Activated T-cell treated with anti-CD3 and anti-CD28 coated beads for 4 hours (primary cell): ENCODE results near the gene P2RY6.

Experiments used
- DNase-seq: peaks from one replicate; pipeline ENCODE4 v3.0.0-alpha.2; 2020

The P2RY6 gene

GRCh38 chr11:73237471-73238290 is 34.5 kb upstream of the P2RY6 start:
- no peak for DNase-seq

GRCh38 chr11:73239111-73239521 is 33.0 kb upstream of the P2RY6 start:
- DNase-seq, result no peak

DNA sequence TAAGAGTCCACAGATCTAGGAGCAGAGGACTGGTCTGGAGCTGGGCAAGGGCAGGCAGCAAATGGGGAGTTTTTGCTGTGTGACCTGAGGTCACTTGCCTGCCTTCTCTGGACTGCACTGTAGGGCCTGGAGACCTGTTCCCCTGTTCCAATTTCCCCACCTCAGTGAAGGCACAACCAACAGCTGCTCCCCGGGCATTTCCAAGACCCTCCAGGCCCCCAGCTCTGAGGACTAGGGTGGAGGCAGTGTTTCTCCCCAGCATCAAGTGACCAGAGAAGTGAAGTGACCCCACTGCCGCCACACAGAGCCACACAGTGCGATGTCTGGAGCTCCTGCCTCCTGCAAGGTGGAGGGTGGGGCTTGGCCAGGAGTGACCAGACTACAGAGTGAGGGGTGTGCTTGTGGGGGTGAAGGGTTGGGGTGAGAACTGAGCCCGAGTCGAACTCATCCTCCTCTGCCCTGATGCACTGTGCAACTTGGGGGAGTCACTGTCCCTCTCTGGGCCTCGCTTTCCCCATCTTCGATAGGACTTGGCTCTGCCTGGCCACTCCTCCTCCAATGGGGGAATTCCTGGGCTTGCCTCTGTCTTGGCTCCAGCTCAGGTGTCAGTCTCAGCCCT is 32.5 kb upstream of the P2RY6 start:
- DNase-seq, result no peak

DNA sequence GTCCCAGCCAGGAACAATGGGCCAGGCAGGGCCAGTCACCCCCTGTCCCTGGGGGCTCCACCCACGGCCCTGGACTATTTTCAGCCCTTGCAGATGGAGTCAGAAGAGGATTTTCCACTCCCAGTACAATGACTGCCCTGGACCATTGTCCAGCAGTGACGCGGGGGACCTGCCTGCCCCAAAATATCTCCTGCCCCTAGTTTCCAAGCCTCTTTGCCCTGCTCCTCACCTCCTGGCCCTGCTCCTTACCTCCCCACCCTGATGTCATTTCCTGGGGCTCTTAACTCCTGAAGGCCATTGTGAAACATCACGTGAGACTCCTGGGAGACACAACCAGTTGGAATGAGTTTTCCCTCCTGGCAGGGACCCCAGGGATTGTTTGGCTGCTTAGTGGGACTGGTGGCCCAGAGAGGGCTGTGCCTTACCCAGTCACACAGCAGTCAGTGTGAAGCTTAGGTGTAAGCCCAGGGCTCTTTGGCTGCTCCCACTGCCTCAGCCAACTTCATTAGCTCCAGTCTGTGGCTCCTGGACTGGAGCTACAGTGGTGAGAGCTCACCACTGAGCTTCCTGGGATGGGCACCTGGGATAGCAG is 31.9 kb upstream of the P2RY6 start:
- no peak for DNase-seq

DNA sequence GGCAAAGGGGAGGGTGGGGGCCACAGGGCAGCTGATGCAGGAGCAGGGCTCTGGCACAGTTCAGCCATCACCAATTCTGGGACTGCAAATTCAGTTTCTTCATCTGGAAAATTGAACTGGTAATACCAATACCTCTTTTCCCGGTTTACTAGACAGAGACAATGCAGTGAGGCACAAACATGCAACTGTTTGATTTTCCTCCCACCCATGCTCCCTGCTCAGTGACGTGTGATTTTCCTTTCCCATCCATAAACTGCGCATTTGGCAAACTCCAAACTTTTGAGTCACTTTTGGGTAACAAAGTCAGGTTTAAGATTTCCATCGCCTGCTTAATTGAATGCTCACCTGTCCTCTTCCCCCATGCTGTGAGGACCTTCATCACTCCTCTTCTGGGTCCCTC is 30.8 kb upstream of the P2RY6 start:
- no peak for DNase-seq

DNA sequence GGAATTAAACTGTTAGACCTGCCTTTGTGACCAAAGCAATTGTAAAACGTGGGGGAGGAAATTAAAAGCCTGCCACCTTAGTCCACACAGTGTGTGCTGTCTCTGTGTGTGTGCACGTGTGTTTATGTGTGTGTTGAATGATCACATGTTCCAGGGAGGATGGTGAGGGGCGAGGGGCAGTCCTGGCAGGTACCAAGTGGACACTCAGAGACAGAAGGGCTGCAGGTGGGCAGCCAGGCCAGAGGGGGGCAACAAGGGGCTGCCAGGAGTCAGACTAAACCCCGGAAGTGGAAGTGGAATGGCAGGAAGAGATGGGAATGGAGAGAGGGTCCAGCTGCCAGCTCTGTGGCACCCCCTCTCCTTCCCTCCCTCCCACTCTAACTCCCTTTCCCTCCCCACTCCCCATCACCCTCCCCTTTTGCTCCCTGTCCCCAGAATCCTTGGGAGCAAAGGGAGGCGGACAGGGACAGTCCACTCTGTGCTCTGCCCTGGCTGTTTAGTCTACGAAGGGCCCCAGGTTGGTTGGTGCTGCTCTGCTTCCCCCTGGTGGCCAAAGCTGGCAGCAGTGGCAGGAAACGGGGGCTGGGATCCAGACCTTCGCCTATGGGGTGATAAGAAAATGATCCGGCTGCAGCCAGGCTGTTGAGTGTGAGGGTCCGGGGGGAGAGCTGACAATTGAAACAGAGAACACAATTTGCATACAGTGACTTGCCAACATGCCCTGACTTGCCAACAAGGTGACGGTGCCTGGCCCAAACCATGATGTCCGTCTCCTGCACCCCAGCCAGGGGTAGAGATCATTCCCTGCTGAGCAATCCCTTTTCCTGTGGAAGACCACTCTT is 29.7 kb upstream of the P2RY6 start:
- peak; percentile 64 for DNase-seq

GRCh38 chr11:73243093-73243485 is 29.0 kb upstream of the P2RY6 start:
- no peak for DNase-seq

GRCh38 chr11:73244589-73245240 is 27.4 kb upstream of the P2RY6 start:
- no peak for DNase-seq

DNA sequence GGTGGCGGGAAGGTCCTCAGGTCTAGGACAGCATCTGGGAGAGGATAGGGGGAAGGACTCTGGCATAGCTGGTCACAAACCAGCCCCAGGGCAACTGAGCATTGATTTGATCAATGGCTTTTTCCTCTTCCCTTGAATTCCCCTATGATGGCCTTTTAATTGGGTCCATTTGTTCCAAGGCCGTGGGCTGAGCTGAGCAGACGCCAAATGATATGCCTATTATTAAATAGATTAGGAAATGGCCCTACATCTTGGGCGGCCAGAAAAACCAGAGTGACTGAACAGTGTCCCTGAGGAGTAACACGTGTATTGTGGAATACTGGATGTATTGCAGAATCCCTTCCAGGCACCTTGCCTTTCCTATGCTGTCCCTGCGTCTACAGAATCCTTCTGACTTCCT is 26.7 kb upstream of the P2RY6 start:
- DNase-seq, result no peak

DNA sequence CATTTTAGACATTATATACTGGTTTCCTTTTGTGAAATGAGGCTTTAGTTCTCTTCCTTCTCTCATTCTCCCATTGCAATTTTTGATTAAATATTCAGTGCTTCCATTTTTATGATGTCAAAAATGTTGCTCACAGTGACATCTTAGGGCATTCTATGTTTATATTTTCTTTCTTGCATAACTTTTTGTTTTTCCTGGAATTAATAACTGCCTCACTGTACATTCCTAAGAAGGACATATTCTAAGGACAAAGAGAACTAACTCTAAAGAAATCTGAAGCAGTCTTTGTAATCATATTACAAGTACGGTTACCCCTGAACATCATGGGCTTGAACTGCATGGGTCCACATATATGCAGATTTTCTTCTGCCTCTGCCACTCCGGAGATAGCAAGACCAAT is 25.8 kb upstream of the P2RY6 start:
- no peak for DNase-seq

GRCh38 chr11:73248526-73249185 is 23.5 kb upstream of the P2RY6 start:
- no peak for DNase-seq

DNA sequence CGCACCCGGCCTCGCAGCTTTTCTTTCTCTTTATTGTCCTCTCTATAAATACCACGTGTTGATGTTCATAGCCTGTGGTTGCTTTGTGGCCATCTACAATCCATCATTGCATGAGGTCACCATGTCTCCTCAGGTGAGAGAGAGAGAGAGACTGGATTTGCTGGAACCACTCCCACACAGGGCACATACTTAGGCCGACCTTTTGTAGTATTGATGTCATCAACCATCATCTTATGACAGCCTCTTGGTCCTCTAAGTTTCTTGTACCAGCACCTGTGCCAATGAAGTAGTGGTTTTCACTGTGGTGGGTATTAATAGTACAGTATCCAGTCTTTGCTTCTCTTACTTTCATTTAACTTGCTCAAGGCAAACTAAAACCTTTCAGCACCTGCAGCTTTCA is 22.8 kb upstream of the P2RY6 start:
- no peak for DNase-seq

DNA sequence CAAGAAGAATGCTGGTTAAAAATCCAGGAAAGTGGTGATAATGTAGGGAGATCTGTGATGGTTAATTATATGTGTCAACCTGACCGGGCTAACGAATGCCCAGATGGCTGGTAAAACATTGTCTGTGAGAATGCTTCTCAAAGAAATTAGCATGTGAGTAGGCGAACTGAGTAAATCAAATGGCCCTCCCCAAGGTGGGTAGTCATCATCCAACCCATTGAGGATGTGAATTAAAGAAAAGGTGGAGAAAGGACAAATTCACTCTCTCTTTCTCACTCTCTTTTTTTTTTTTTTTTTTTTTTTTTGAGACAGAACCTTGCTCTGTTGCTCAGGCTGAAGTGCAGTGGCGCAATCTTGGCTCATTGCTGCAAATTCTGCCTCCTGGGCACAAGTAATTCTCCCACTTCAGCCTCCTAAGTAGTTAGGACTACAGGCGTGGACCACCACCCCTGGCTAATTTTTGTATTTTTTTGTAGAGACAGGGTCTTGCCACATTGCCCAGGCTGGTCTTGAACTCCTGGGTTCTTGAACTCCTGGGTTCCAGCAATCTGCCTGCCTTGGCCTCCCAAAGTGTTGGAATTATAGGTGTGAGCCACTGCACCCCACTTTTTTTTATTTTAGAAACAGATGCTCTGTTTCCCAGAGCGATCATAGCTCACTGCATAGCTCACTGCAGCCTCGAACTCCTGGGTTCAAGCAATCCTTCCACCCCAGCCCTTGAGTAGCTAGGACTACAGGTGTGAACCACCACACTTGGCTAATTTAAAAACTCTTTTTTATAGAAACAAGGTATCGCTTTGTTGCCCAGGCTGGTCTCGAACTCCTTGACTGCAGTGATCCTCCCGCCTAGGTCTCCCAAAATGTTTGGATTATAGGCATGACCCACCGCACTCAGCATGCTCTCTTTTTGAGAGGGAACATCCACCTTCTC is 22.0 kb upstream of the P2RY6 start:
- no peak for DNase-seq

DNA sequence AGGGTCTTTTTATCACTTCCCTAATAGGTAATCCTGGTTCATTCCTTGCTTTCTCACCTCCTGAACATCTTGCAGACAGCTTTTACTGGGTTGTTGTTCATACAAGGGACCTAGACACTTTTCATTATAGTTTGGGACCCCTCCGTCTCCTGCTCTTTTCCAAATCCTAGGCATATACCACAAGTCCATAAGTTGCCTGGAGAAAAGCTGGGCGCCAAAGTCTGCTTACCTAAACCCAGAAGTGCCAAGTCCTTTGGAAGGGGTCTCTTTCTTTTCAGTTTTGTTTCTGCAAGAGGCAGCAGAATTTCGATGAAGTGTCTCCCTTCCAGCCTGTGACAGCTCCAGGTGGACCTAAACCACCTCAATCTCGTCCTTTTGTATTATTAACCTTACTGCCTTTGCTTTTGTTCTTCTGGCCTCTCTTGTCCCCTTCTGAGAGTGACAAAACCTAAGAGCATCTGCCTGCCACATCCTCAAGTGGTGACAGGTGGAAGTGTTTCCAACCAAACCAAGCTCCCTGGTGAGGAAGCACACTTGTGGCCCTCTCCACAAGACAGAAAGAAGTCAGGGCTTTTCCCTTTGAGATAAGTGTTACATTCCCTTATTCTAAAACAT is 19.5 kb upstream of the P2RY6 start:
- DNase-seq, result no peak

DNA sequence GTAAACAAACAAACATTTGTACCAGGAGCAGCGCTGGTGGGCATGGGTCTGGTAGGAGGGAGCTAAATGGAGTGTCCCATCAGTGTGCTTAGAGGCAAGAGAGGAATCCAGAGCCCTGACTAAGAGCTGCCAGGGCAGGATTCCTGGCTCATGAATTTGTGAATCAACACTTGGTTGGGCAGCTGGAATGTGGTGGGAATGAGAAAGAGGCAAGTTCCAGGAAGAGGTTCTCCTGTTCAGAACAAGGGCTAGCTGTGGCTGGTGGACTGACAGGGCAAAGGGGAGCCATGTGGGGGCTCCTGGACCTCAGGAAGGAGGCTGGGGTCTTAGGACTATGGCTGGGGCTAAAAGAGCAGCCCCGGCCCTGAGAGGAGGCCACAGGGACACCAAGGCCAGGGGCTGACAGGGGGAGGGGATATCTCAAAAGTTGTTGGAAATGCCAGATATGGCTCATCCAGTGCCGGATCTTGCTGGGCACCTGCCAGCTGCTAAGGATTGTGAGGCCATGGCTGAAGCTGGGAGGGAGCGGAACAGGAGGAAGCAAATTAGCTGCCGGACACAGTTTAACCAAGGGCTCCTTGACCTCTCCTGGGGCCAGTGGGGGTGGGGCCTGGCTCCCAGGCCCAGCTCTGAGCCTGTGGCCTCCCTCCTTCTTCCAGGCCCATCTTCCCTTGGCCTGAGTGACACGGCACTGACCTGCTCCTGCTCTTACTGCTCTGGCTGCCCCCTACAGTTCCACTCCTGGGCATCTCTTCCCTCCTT is 14.6 kb upstream of the P2RY6 start:
- no peak for DNase-seq

DNA sequence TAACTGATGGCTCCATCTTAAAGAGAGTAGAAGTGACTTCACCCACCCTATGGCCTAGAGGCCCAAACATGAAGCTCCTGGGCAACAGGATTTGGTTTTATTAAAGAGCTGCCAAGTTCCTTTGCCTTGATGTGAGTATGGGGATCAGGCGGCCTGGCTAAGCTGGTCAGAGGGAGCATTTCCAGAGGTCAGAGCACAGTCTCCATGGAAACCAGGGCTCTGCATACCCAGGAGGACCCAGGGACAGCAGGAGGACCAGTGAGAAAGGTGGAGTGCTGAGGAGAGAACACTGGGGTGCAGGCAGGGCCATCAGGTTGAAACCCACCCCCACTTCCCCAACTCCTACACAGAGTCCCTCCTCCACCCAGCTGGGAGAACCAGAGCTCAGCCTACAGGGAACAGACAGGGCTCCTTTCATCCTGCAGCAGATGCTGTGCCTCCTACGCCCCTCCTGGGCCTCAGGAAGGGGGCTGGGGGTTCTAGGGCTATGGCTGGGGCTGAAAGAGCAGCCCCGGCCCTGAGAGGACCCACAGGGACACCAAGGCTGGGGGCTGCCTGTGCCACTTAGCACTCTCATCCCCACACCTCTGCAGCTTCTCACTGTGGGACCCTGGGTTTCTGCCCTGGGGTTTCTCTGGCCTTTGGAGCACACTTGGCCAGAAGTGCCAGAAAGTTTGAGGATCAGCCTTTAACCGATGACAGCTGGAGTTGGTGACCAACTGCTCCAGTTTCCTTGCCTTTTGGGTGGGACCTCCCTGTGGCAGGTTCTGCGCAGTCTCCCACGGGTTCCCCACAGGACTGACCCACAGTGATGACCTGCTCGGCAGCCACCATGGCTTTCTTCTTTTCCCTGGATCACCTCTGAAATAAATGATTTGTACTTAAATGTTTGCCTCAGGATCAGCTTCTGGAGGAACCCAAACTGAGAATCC is 13.8 kb upstream of the P2RY6 start:
- DNase-seq, result no peak

- DNase-seq, result no peak
Observed at GRCh38 chr11:73259406-73260126, 12.6 kb upstream of the P2RY6 start.

DNA sequence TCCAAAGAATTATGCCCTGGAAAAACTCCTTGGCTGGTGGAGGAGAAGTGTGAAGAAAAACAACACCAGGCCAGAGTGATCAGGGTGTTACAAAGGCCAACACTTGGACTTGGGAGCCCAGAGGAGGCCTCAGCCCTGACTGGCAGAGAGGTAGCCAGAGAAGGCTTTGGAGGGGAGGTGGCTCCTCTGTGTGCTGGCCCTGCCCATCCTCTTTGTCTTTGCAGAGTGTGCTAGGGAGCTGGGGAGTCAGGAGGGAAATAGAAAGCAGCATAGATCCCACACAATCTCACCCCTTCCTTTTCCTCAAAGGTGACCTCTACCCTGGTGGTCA is 12.0 kb upstream of the P2RY6 start:
- no peak for DNase-seq
